Measurements from ENCODE around the gene TRNP1.
A peak's percentile ranks its signal among the peaks of the same experiment; 100 is the strongest.
"Not testable (repeated sequence)": the region's sequence is repeated elsewhere in the genome, so short reads cannot be mapped to it uniquely, and the experiment has no call there.

TRNP1 gene, protein sequence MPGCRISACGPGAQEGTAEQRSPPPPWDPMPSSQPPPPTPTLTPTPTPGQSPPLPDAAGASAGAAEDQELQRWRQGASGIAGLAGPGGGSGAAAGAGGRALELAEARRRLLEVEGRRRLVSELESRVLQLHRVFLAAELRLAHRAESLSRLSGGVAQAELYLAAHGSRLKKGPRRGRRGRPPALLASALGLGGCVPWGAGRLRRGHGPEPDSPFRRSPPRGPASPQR

GRCh38 chr1:26993237-26994019 lies at the start of gene TRNP1:
TSS of gene TRNP1 (plus strand) at chr1:26993692. CDS start at chr1:26993787, 95 bp downstream.
- DNase-seq = no peak

- DNase-seq = no peak
Measured at GRCh38 chr1:26945138-26945537, 48.4 kb upstream of the TRNP1 start.

- DNase-seq = no peak
Measured at GRCh38 chr1:26945728-26946127, 47.8 kb upstream of the TRNP1 start.

GRCh38 chr1:26946270-26946669 lies 47.2 kb upstream of the TRNP1 start:
- no peak for DNase-seq

DNA sequence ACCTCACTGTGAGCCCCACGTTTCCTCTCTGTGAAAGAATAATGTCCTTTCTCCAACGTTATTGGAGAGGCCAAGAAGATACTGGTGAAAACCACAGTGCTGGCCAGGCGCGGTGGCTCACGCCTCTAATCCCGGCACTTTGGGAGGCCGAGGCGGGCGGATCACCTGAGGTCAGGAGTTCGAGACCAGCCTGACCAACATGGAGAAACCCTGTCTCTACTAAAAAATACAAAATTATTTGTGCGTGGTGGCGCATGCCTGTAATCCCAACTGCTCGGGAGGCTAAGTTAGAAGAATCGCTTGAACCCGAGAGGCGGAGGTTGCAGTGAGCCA lies 44.8 kb upstream of the TRNP1 start:
- not testable (repeated sequence) for DNase-seq

DNA sequence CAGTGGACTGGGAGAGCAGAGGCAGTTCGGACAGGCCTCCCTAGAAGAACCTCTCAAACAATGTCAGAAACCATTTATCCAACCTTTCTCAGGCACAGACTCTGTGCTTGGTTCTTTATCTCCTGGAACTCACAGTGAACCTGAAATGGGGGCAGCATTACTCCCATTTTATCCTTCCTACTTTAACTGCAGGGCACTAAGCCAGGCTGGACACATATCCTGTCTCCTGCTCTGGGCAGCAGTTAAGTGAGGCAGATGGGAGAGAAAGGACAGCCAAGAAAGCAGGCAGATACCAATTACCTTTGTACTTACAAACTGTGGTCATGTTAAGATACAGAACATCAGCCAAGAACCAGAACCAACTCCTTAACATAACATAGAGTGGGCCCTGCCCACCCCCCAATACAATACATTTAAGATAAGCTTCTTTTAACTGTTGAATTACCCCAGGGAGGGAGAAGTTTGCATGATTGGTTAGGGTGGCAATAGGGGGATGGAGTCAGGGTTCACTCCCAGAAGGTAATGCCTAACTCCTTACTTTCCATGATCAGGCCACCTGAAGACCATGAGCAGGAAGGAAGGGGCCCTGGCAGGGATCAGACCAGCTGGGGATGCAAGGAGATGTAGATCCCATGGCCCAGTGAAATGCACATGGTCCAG lies 44.1 kb upstream of the TRNP1 start:
- DNase-seq = no peak

GRCh38 chr1:26949926-26950319 lies 43.6 kb upstream of the TRNP1 start:
- DNase-seq = no peak

GRCh38 chr1:26950602-26951001 lies 42.9 kb upstream of the TRNP1 start:
- no peak for DNase-seq

GRCh38 chr1:26951216-26951615 lies 42.3 kb upstream of the TRNP1 start:
- no peak for DNase-seq

- DNase-seq = no peak
Measured at GRCh38 chr1:26951821-26952497, 41.5 kb upstream of the TRNP1 start.

DNA sequence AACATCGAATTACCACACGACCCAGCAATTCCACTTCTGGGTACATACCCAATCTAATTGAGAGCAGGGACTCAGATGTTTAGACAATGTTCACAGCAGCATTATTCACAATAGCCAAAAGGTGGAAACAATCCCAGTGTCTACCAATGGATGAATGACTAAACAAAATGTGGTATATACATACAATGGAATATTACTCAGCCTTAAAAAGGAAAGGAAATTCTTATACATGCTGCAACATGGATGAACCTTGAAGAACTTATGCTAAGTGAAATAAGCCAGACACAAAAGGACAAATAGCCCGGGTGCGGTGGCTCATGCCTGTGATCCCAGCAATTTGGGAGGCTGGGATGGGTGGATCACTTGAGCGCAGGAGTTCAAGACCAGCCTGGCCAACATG lies 40.1 kb upstream of the TRNP1 start:
- DNase-seq = no peak

- DNase-seq = no peak
Measured at GRCh38 chr1:26956321-26956720, 37.2 kb upstream of the TRNP1 start.

GRCh38 chr1:26957306-26957705 lies 36.2 kb upstream of the TRNP1 start:
- no peak for DNase-seq

DNA sequence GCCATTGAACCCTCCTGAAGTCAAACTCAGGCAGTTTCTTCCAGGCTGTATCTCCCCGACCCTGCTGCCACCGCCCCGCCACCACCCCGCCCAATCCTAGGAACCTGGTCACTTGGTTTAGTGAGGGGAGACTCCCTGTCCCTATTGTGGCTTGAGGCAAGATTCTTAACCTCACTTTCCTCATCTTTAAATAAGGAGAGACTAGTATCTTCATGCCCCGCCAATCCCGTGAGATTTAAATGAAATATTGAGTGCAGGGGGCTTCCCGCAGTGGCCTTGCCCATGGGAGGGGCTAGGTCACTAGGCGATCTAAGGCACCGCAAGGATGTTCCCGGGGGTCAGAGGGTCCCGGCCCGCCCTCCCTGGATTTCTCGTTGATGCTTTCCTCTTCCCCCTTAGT lies 34.2 kb upstream of the TRNP1 start:
- DNase-seq = no peak

DNA sequence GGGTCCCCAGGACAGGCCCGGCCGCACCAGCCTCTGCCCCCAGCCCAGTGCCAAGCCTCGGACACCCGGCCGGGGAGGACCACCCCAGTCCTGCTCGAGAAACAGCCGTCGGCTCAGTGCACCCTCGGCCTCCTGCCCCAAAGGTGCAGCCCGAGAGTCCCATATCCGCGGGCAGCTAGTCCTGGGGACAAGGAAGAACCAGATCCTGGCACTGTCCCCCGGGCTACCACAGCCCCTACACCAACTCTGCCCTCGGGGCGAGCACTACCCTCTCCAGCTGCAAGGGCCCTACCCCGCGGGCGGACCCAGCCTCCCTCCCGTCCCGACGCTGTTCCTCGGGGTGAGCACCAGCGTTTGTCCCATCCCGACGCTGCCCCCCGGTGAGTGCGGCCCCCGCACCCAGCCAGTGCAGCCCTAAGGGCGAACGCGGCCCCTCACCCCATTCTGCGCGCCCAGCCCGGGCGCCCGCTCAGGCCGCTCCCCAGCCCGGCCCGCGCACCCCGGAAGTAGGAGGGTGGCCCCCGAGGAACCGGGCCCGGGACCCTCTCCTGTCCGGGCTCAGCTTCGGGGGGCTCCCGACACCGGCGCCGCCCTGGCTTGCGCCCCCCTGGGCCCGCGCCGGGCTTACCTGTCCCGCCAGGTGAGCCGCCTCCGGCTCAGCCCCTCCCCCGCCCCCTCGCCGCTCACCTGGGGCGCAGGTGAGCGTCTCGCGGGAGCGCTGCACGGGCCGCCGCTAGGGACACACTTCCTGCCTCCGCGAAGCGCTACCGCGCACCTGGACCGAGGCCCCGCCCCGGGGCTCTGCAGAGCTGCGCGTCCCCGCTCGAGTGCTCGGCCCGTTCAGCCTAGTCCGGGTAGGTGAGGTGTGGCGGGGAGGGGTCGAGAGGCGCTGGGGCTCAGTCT lies 33.5 kb upstream of the TRNP1 start, which contains the start of gene KDF1:
KDF1 (minus strand) TSS at position 747 of the 903 bp plus-strand sequence. CDS start 8,088 bp downstream, outside the sequence.
- DNase-seq = peak; percentile 85

DNA sequence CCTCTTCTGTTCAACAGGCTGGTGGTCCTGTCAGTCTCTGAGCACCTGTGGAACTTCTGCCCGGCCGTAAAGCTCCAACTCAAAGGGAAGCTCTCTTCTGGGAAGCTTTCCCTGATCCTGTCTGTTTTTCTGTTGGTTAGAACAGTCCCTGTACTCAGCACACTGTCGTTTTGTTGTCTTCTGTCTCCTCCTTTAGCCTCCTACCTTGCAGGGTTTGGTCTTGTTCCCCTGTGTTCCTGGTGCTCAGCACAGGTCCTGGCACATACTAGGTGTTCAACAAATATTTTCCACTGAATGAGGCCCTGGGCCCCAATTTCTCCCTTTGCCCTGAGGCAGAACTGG lies 32.9 kb upstream of the TRNP1 start:
- DNase-seq = no peak

- no peak for DNase-seq
Measured at GRCh38 chr1:26961826-26962225, 31.7 kb upstream of the TRNP1 start.

GRCh38 chr1:26965213-26965612 lies 28.3 kb upstream of the TRNP1 start:
- DNase-seq = no peak

GRCh38 chr1:26965628-26966027 lies 27.9 kb upstream of the TRNP1 start:
- no peak for DNase-seq

DNA sequence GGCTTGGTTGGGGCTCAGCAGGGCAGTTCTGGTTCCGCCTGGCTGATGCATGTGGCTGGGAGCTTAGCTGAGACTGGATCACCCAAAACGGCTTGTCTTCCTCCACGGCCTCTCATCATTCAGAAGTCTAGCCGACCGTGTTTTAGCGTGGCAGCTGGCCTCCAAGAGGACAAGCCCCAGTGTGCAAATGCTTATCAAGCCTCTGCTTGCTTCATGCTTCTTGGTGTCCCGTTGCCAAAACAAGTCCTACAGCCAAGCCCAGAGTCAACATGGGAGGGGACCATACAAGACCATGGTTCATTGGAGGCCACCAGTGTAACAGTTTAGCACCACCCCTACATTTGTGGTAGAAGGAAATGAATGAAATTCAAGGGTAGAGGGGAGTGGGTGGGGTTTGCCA lies 22.7 kb upstream of the TRNP1 start:
- no peak for DNase-seq

DNA sequence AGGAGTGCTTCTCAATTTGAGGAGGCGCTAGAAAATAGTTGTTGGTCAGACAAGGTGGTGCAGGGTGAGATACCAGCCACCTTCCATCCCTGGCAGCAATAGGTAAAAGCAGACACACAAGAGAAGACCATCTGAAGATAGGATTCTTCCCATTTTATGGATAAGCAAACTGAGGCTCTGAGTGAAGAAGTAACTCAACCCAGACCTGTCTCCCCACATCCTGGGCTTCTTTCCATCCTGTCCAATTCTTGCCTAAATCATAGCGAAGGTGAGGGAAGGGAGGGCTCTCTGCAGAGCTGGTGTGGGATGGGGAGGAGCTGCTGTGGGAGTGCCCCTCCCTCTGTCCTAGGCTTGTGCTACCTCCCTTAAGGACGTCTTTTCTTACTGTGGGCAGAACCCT lies 21.9 kb upstream of the TRNP1 start:
- no peak for DNase-seq

DNA sequence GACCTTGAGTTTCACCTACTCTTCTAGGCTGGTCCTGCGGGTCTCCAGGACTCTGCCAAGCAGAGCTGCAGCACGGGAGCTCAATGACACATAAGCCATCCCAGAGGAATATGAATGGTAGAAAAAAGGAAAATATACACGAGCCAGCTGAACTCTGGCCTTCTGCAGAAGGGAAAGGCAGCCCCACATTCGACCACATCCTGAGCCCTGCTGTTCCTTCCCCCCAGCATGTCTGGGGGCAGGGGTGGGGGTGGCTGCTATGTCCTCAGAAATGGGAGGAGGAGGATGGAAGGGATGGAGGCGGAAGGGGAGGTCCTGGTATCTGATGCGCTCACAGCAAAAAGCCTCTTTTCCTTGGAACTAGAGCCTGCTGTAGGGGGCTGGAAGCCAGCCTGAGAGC lies 21.1 kb upstream of the TRNP1 start:
- no peak for DNase-seq

DNA sequence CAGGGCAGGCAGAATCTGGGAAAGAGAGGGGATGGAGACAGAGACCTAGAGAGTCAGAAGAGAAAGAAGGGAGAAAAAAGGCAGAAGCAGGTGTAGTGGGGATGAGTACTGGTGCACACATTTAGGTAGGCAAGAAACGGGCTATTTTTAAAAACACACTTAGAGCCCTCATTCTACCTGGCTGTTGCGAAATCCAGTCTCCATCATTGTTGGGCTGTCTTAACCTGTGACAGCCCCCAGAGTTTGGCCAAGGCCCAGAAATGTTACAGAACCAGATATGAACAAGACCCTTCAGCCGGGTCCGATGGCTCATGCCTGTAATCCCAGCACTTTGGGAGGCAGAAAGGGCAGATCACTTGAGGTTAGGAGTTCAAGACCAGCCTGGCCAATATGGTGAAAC lies 20.7 kb upstream of the TRNP1 start:
- no peak for DNase-seq
